ENCODE results near the gene TMEM9. TPM values are rescaled to one million over a fixed set of nuclear protein-coding genes. Genes with fewer than 3 reads are reported as not detected.

Gene TMEM9
- total RNA-seq, 1 donor from 2014 or later: 109 TPM

DNA sequence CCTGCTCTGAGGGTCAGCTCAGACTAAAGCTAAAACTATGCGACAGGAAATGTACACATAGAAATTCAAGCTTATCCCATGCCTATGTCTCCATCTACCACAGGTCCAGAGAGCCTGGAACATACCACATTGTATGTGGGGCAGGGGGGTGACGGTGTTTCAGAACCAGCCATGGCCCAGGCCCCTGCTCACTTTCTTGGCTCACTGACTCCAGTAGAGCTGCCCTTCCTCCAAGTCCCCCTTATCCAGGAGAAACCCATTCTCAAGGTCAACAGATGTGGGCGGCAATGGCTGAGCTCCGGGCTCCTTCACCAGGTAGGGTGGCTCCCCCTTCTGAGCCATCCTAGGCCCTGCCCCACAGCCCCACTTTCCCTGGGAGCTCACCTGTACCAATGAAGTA is 63.0 kb downstream of the TMEM9 start:
- Histone ChIP-seq H3K27ac (no peak overlapping the region), H3K4me2 (no peak overlapping the region), H3F3A (ENCODE audit: low read depth) (peaks cover 12% of the 10 kb centered on the region), H3K4me1 (peaks cover 15% of the 10 kb centered on the region), H3K4me3 (no peak overlapping the region), H2AFZ (replicated peaks) (no peak overlapping the region), H3K9me3 (ENCODE audit: low read depth) (no peaks in the 10 kb centered on the region), H3K36me3 (no peaks in the 10 kb centered on the region), H3K9ac (no peak overlapping the region), H3K79me2 (ENCODE audit: low read depth) (no peaks in the 10 kb centered on the region), H3K27me3 (no peaks in the 10 kb centered on the region), H4K20me1 (ENCODE audit: low read depth) (no peaks in the 10 kb centered on the region)
- H3K36me3 Mint-ChIP-seq: no peaks in the 10 kb centered on the region
- H3K27ac Mint-ChIP-seq: no peak overlapping the region
- no peak overlapping the region for H3K4me3 Mint-ChIP-seq
- H3K27me3 Mint-ChIP-seq (ENCODE audit: insufficient read depth, low read depth): peaks cover 5% of the 10 kb centered on the region
- H3K9me3 Mint-ChIP-seq: no peaks in the 10 kb centered on the region
- peaks cover 71% of the 10 kb centered on the region for H3K4me1 Mint-ChIP-seq
- DNase-seq (ENCODE audit: low spot score): no peak
- no peak for TF ChIP-seq EZH2 (IDR thresholded peaks at IDR 0.05)
- TF ChIP-seq EZH2phosphoT487 (IDR thresholded peaks at IDR 0.05): no peak
- TF ChIP-seq, protein P1, sequence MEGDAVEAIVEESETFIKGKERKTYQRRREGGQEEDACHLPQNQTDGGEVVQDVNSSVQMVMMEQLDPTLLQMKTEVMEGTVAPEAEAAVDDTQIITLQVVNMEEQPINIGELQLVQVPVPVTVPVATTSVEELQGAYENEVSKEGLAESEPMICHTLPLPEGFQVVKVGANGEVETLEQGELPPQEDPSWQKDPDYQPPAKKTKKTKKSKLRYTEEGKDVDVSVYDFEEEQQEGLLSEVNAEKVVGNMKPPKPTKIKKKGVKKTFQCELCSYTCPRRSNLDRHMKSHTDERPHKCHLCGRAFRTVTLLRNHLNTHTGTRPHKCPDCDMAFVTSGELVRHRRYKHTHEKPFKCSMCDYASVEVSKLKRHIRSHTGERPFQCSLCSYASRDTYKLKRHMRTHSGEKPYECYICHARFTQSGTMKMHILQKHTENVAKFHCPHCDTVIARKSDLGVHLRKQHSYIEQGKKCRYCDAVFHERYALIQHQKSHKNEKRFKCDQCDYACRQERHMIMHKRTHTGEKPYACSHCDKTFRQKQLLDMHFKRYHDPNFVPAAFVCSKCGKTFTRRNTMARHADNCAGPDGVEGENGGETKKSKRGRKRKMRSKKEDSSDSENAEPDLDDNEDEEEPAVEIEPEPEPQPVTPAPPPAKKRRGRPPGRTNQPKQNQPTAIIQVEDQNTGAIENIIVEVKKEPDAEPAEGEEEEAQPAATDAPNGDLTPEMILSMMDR (IDR thresholded peaks at IDR 0.05): no peak

DNA sequence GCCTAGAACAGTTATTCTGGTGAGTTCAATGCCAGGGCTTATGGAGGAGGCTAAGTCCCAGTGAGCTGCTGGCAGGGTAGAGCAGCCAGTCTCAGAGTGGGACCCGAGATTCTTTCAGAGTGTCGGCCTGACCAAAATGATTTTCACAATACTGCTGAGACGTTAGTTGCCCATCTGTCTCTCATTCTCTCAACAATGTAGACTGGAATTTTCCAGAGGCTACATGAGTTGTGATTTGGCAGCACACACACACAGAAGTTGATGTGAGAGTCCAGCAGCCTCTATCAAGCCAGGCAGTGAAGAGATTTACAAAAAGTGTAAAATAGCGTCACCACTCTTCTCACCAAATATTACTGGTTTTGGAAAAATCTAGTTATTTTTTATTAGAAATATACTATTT is 63.7 kb downstream of the TMEM9 start:
- Histone ChIP-seq H3F3A (ENCODE audit: low read depth) (peaks cover 12% of the 10 kb centered on the region), H2AFZ (replicated peaks) (no peak overlapping the region), H4K20me1 (ENCODE audit: low read depth) (no peaks in the 10 kb centered on the region), H3K9ac (no peak overlapping the region), H3K4me3 (no peak overlapping the region), H3K4me2 (no peak overlapping the region), H3K27ac (no peak overlapping the region), H3K36me3 (no peaks in the 10 kb centered on the region), H3K27me3 (no peaks in the 10 kb centered on the region), H3K9me3 (ENCODE audit: low read depth) (no peaks in the 10 kb centered on the region), H3K79me2 (ENCODE audit: low read depth) (no peaks in the 10 kb centered on the region), H3K4me1 (peaks cover 15% of the 10 kb centered on the region)
- TF ChIP-seq, protein P1 (IDR thresholded peaks at IDR 0.05): no peak
- TF ChIP-seq EZH2phosphoT487 (IDR thresholded peaks at IDR 0.05) (no peak), EZH2 (IDR thresholded peaks at IDR 0.05) (no peak)
- no peak for DNase-seq (ENCODE audit: low spot score)
- no peaks in the 10 kb centered on the region for H3K9me3 Mint-ChIP-seq
- H3K36me3 Mint-ChIP-seq: no peaks in the 10 kb centered on the region
- no peak overlapping the region for H3K4me3 Mint-ChIP-seq
- H3K4me1 Mint-ChIP-seq: peaks cover 71% of the 10 kb centered on the region
- H3K27me3 Mint-ChIP-seq (ENCODE audit: insufficient read depth, low read depth): peaks cover 5% of the 10 kb centered on the region
- H3K27ac Mint-ChIP-seq: peak overlapping the region; percentile 70

DNA sequence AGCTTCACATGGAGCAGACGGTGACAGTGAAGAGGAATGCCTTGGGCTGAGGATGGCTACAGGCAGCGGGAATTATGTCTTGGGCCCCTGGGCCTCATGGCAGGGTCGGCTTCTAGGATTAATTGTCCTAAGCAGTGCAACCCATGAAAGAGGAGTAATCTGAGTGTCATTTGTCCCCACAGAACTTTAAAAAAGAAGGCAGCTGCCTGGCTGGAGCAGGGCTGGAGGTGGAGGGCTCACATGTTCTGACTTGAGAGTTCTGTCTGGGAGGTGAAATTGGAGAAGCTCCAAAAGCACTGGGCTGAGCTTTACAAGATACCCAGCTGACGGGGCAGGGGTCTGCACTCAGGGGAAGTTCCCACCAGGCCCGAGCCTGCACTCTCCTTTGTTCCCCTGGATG is 64.7 kb downstream of the TMEM9 start:
- Histone ChIP-seq H3K79me2 (ENCODE audit: low read depth) (no peaks in the 10 kb centered on the region), H2AFZ (replicated peaks) (peak overlapping the region; percentile 48), H4K20me1 (ENCODE audit: low read depth) (no peaks in the 10 kb centered on the region), H3K9ac (no peak overlapping the region), H3K4me2 (peak overlapping the region; percentile 59), H3K4me1 (peaks cover 15% of the 10 kb centered on the region), H3K9me3 (ENCODE audit: low read depth) (no peaks in the 10 kb centered on the region), H3K4me3 (no peak overlapping the region), H3K27me3 (no peaks in the 10 kb centered on the region), H3K27ac (no peak overlapping the region), H3K36me3 (no peaks in the 10 kb centered on the region), H3F3A (ENCODE audit: low read depth) (peaks cover 12% of the 10 kb centered on the region)
- peak overlapping the region; percentile 3 for H3K27ac Mint-ChIP-seq
- H3K4me3 Mint-ChIP-seq: no peak overlapping the region
- DNase-seq (ENCODE audit: low spot score): peak; percentile 61
- no peaks in the 10 kb centered on the region for H3K9me3 Mint-ChIP-seq
- peaks cover 72% of the 10 kb centered on the region for H3K4me1 Mint-ChIP-seq
- TF ChIP-seq, protein P1 (IDR thresholded peaks at IDR 0.05): no peak
- TF ChIP-seq EZH2 (IDR thresholded peaks at IDR 0.05) (no peak), EZH2phosphoT487 (IDR thresholded peaks at IDR 0.05) (no peak)
- peaks cover 4% of the 10 kb centered on the region for H3K27me3 Mint-ChIP-seq (ENCODE audit: insufficient read depth, low read depth)
- H3K36me3 Mint-ChIP-seq: no peaks in the 10 kb centered on the region

All from neural progenitor cell (in vitro differentiated cells).